Muscle of back (tissue), 11 donors: ENCODE data around the gene PYDC1. TPM values are rescaled to one million over a fixed set of nuclear protein-coding genes. Genes with fewer than 3 reads are reported as not detected.
"Not testable (repeated sequence)": the region's sequence is repeated elsewhere in the genome, so short reads cannot be mapped to it uniquely, and the experiment has no call there.

Source experiments
- DNase-seq, 3 donors: peaks; one replicate each; pipeline versions ENCODE4 v3.0.0 to v3.0.0-alpha.2; 2013
- polyA plus RNA-seq, 10 donors: library from polyadenylated mRNA; unstranded; fragments of 120-200 nt; gene quantifications; one replicate each; pipeline ENCODE4 v1.2.1, GENCODE V29; 2013; ENCODE audit not compliant: insufficient read length in 10 of 10

The PYDC1 gene
- polyA plus RNA-seq, 10 donors = 0.48 to 3.0 (median 0.98) TPM

GRCh38 chr16:31223044-31223443, 6.1 kb upstream of the PYDC1 start:
- no peak for DNase-seq

GRCh38 chr16:31221357-31222160, 4.6 kb upstream of the PYDC1 start:
- DNase-seq = no peak

GRCh38 chr16:31219154-31219741, 2.3 kb upstream of the PYDC1 start:
- no peak for DNase-seq

DNA sequence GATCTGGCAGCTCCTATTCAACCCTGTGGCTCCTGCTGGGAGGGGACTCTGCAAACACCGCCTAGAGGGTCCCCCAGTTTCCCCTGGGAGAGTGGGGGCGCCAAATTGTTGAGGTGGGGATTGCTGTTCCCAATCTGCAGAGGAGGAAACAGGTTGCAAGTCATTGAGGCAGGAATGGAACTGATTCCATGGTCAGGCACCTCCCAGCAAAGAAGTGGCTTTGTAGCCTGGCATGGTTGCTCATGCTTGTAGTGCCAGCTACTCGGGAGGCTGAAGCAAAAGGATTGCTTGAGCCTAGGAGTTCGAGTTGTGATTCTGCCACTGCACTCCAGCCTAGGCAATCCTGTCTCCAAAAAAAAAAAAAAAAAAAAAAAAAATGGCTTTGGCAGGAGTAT, 198 bp upstream of the PYDC1 start:
- no peak for DNase-seq

- peak; percentile 38 to 59 (median 47) for DNase-seq
These were observed 1.4 kb downstream of the PYDC1 start for GRCh38 chr16:31215287-31216162.

- DNase-seq = peak in 1 of 3 donors; percentile 62
These were observed 2.1 kb downstream of the PYDC1 start for GRCh38 chr16:31214708-31215286.

- peak; percentile 76 to 83 (median 78) for DNase-seq
These were observed 2.8 kb downstream of the PYDC1 start, which contains the start of gene TRIM72 for GRCh38 chr16:31213877-31214707. TSS of gene TRIM72 (plus strand) at chr16:31214119. CDS start at chr16:31214739, 620 bp downstream.

DNA sequence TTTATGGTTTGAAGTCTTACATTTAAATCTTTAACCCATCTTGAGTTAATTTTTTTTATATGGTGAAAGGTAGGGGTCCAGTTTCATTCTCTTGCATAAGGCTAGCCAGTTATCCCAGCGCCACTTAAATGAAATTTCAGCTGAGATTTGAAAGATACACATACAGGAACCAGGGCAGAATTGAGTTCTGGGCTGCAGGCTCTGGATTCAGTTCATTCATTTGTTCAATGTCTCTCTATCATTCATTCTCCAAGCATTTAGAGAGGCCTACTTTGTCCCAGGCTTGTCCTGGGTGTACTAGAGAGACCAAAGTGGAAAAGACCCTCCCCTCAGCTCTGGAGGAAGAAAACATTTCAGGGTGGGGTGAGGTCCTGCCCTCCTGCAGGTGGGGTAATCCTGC, 3.6 kb downstream of the PYDC1 start:
- no peak for DNase-seq

GRCh38 chr16:31206776-31207175, 10.2 kb downstream of the PYDC1 start:
- DNase-seq = no peak

- DNase-seq = no peak
These were observed 11.9 kb downstream of the PYDC1 start for GRCh38 chr16:31204871-31205666.

DNA sequence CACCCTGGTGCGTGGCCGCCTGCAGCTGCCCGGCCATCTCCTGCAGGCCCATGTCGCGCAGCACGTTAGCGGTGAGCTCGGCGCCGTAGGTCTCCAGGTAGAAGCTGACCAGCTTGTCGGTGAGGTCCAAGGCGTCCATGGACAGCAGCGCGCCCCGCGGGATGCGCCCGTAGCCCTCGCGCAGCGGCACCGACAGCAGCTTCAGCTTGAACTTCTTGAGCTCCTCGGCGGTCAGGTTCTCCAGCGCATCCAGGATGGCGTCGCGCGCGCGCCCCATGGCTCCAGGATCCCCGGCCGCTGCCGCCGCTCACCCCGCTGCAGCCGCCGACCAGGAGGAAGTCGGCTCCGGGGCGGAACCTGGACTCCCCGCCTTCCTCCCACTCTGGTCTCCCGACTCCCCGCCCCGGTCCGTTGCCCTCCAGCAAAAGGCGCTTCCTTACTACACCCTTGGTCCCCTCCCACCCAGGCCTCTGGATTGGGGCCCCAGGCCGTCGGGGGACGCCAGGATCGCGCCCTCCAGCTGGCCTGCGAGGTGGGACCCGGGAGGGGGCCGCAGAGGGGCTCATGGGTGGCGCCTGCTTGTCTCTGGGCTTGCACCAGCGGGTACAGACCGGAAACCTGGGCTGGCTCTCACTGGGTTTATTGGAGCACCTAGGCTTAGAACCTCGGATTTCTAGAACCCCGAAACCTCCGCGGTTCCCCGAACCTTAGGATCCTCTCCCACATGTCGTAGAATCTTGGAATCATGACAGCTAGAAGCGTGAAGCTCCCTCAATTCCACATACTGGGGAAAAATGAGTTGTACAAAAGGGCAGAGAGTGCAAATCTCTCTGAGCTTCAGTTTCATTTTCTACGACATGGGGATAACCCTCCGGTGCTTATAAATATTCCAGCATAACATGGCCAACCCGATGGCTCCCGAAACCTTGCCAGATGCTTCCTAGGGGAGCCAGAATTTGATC, 14.2 kb downstream of the PYDC1 start, which contains the start of gene PYCARD:
Gene PYCARD, minus strand, starts transcription at position 347 of the 962 bp plus-strand sequence. Its CDS starts 70 bp downstream, at position 277.
- DNase-seq = peak in 1 of 3 donors; percentile 78

- peak in 1 of 3 donors; percentile 42 for DNase-seq
These were observed 15.1 kb downstream of the PYDC1 start for GRCh38 chr16:31201582-31202413.

DNA sequence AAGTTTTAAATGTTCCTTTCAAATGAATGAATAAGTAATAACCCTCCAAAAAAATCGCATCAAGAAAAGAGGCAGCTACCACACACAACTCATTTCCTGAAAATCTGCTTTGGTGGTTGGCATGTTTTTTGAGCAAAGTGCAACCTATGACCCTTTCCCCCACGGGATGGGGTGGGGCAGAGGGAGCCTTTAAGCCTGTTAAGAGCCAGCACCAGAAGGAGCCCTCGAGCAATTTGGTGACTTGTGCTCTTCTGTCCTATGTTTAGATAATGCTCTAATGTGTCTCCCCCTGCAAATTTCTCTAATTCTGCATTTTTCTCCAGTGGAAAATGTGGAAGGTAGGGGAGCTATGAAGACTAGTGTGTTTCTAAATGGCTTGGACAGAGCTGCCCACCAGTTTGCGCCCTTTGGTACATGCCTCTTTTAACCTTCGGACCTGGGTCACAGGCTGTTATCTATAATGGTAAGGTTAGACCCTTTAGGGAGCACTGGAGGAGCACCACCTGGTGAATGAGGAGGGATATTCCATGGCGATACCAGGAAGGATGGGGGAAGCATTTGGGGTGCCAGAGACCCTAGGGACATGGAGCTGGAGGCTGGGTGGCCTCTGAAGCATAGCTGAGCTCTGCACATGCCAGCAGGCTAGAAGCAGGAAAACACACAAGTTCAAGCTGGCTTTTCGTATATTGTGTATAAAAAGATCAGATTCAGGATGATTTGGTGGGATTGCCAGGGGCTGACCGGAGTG, 15.9 kb downstream of the PYDC1 start:
- DNase-seq = no peak

- DNase-seq = not testable (repeated sequence)
These were observed 16.8 kb downstream of the PYDC1 start for GRCh38 chr16:31200111-31200510.

- DNase-seq = no peak
These were observed 17.4 kb downstream of the PYDC1 start for GRCh38 chr16:31199430-31200041.

DNA sequence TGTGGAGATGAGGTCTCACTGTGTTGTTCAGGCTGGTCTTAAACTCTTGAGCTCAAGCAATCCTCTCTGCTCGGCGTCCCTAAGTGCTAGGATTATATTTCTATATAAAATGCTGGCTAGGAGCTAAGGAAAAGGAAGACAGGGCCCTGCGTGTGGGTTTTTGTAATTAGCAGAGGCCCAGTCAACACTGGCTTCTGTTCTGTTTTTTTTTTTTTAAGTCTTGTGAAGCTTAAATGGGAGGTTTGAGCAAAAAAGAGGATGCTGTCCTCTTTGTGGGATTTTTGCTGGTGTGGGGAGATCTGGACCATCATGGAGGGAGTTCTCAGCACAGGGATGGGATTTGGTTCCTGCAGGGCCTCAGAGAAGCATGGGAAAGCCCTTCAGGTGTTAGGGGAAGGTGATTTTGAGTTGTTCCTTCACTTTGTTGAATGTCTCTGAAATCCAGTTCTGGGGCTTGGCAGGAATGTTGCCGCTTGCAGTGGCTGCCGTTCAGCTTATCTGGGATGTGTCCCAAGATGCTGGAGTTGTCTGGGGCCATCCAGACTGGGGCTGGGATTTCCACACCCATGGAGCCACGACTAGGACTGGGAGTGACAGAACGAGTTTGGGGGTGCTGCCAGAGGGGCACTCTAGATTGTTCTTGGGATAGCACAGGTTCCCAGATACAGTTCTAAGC, 18.6 kb downstream of the PYDC1 start:
- DNase-seq = no peak
